ENCODE results near the gene C11orf68.

The C11orf68 gene

GRCh38 chr11:65927904-65928397 lies 9.1 kb upstream of the C11orf68 start:
- H3K27ac ChIP-seq, result no peak overlapping the region
- TF ChIP-seq ZFX (IDR thresholded peaks at IDR 0.05; ENCODE audit: borderline replicate concordance) (no peak), CTCF (IDR thresholded peaks at IDR 0.05) (no peak)

GRCh38 chr11:65925397-65925796 lies 6.5 kb upstream of the C11orf68 start:
- TF ChIP-seq ZFX (IDR thresholded peaks at IDR 0.05; ENCODE audit: borderline replicate concordance) (no peak), CTCF (IDR thresholded peaks at IDR 0.05) (no peak)
- H3K27ac ChIP-seq, result no peak overlapping the region

GRCh38 chr11:65922565-65922964 lies 3.7 kb upstream of the C11orf68 start:
- no peak for TF ChIP-seq ZFX (IDR thresholded peaks at IDR 0.05; ENCODE audit: borderline replicate concordance)
- TF ChIP-seq CTCF (IDR thresholded peaks at IDR 0.05), result no peak
- H3K27ac ChIP-seq, result no peak overlapping the region

GRCh38 chr11:65921876-65922275 lies 3.0 kb upstream of the C11orf68 start:
- no peak for TF ChIP-seq ZFX (IDR thresholded peaks at IDR 0.05; ENCODE audit: borderline replicate concordance)
- no peak for TF ChIP-seq CTCF (IDR thresholded peaks at IDR 0.05)

GRCh38 chr11:65921033-65921555 lies 2.2 kb upstream of the C11orf68 start:
- TF ChIP-seq CTCF (IDR thresholded peaks at IDR 0.05) (no peak), ZFX (IDR thresholded peaks at IDR 0.05; ENCODE audit: borderline replicate concordance) (no peak)
- no peak overlapping the region for H3K27ac ChIP-seq

More at GRCh38 chr11:65921876-65922275, 3.0 kb upstream of the C11orf68 start:
- no peak overlapping the region for H3K27ac ChIP-seq

GRCh38 chr11:65920372-65920802 lies 1.5 kb upstream of the C11orf68 start:
- TF ChIP-seq ZFX (IDR thresholded peaks at IDR 0.05; ENCODE audit: borderline replicate concordance) (no peak), CTCF (IDR thresholded peaks at IDR 0.05) (no peak)
- peak overlapping the region; percentile 83 for H3K27ac ChIP-seq

GRCh38 chr11:65919573-65920371 lies 910 bp upstream of the C11orf68 start:
- H3K27ac ChIP-seq, result peak overlapping the region; percentile 83

More at GRCh38 chr11:65919573-65920371, 910 bp upstream of the C11orf68 start:
- TF ChIP-seq ZFX (IDR thresholded peaks at IDR 0.05; ENCODE audit: borderline replicate concordance) (no peak), CTCF (IDR thresholded peaks at IDR 0.05) (no peak)

All from 22Rv1 (cell line).